Heart left ventricle (tissue), 16 donors: ENCODE measurements around the gene TRMT1. TPM values are rescaled to one million over a fixed set of nuclear protein-coding genes. Genes with fewer than 3 reads are reported as not detected.

ENCODE experiments used
- ATAC-seq, 4 donors: fragments of 200-7000 bp; cut with Tn5 transposase; one replicate each; pipeline ENCODE4 v1.9.1; 2020 to 2022; ENCODE audit warnings: moderate library complexity in 4 of 4, mild to moderate bottlenecking in 3 of 4, moderate number of reproducible peaks in 1 of 4
- DNase-seq, 5 donors: peaks; one replicate each; pipeline ENCODE4 v3.0.0-alpha.2; 2020
- H3K27ac ChIP-seq, 12 donors: fragments of 200-600 bp; sonication (generic) in 4 of 12; one replicate each; pipeline versions ENCODE4 v1.5.0 to v1.8.0; 2016 to 2022; ENCODE audit warnings: mild to moderate bottlenecking in 2 of 12
- H3K27me3 ChIP-seq, 9 donors: fragments of 200-600 bp; sonication (generic) in 2 of 9; one replicate each; pipeline versions ENCODE4 v1.5.1 to v1.8.0; 2016 to 2022; ENCODE audit warnings: mild to moderate bottlenecking in 3 of 9
- H3K36me3 ChIP-seq, 9 donors: fragments of 200-600 bp; sonication (generic) in 2 of 9; one replicate each; pipeline versions ENCODE4 v1.5.0 to v1.8.0; 2018 to 2022; ENCODE audit warnings: mild to moderate bottlenecking in 2 of 9
- H3K4me1 ChIP-seq, 12 donors: fragments of 200-600 bp; sonication (generic) in 4 of 12; one replicate each; pipeline versions ENCODE4 v1.5.0 to v1.8.0; 2016 to 2022; ENCODE audit warnings: mild to moderate bottlenecking in 3 of 12
- H3K4me3 ChIP-seq, 12 donors: fragments of 200-600 bp; sonication (generic) in 4 of 12; one replicate each; pipeline versions ENCODE4 v1.5.0 to v1.8.0; 2017 to 2022; ENCODE audit warnings: mild to moderate bottlenecking in 9 of 12, moderate library complexity in 4 of 12
- H3K9me3 ChIP-seq, 12 donors: fragments of 200-600 bp; sonication (generic) in 4 of 12; one replicate each; pipeline versions ENCODE4 v1.5.0 to v1.8.0; 2016 to 2022; ENCODE audit warnings: mild to moderate bottlenecking in 1 of 12
- CTCF ChIP-seq, 12 donors: fragments of 200-600 bp; sonication (generic) in 4 of 12; IDR thresholded peaks; one replicate each; pipeline versions ENCODE4 v1.5.0 to v1.8.0; 2018 to 2022; ENCODE audit warnings: antibody characterized with exemption in 12 of 12, mild to moderate bottlenecking in 5 of 12
- POLR2A ChIP-seq, 2 donors: fragments of 450-650 bp; IDR thresholded peaks; one replicate each; pipeline ENCODE4 v1.6.1; 2017; ENCODE audit warnings: antibody characterized with exemption in 2 of 2, mild to moderate bottlenecking in 2 of 2, moderate library complexity in 2 of 2
- WGBS, 4 donors: extraction: QIAGEN DNeasy Blood & Tissue Kit in 2 of 4; methylation state at CpG; one replicate each; pipeline versions ENCODE4 v1.1.5 to v1.1.7; 2013 to 2018; 5-methylcytosine and 5-hydroxymethylcytosine counted together
- intact Hi-C, 10 donors: fragments of 100-400 bp; cut with DNase I; formaldehyde crosslinking; loops; one replicate each; pipeline versions ENCODE4 v1.11.1 to v1.14.2; 2022
- polyA plus RNA-seq, 2 donors: library from polyadenylated mRNA; stranded (reverse); fragments of 200-250 nt; gene quantifications; one replicate each; pipeline ENCODE4 v1.2.3, GENCODE V29; 2013
- total RNA-seq, 9 donors: library from RNA; depleted of rRNA in 2 of 9; stranded (reverse); fragments of >200 nt in 2 of 9; fragmentation: NEBNext Ultra II Directional in 3 of 9; extraction: Animal tissue kit (Norgen Biotek cat#: 25700) in 3 of 9; gene quantifications; one replicate each; pipeline versions ENCODE4 v1.1.0 to v1.2.4, GENCODE V29; 2016 to 2023
- donor health status: ischemic (EF 13 %, LVEDD 7.1; RV severe dilation, severe dysfunction).
- donor health status: healthy with polysubstance abuse.
- donor health status: DM: no; HTN: yes; CAD: no.
- donor health status: DM: no; HTN: no; CAD: no.
- donor health status: ischemic (EF 25% LVEDD 6.9; RV normal size, moderate dysfunction).
- donor health status: ischemic (EF 25% LVEDD 5.7; RV mildly dilated, moderate dysfunction).
- donor health status: healthy.
- donor health status: DM: yes; HTN: yes; CAD: no.
- donor health status: ischemic (EF 35%, LVEDD 5.7; RV mildly dilated, moderate dysfunction).
- donor health status: nonischemic (EF 11% LVEDD 7.7; RV severe dilation, severe dysfunction).
- donor health status: DM: yes; HTN: yes; CAD: no.
- donor health status: PGD.
- donor health status: ischemic (EF 29% LVEDD 5.4; RV normal size, mild dysfunction).
- donor health status: nonischemic (EF 23%, LVEDD 6.1; RV moderate dilation, normal function).

Gene TRMT1
- total and polyA plus RNA-seq, 11 donors, result 15.1 to 32.4 (median 19.1) TPM

- DNase-seq (peak in 1 of 5 donors; percentile 32), ATAC-seq (no peak)
- peak overlapping the region; percentile 90 to 99 (median 97) for H3K27ac ChIP-seq
- H3K27me3 ChIP-seq, result no peaks in the 10 kb centered on the region
- no peak overlapping the region for H3K4me3 ChIP-seq
- no peak for TF ChIP-seq CTCF (IDR thresholded peaks at IDR 0.05)
- TF ChIP-seq POLR2A (IDR thresholded peaks at IDR 0.05), result no peak
- H3K4me1 ChIP-seq, result peaks cover 26 to 100% (median 98%) of the 10 kb centered on the region in 12 donors
- 52 to 78% (median 63%) methylated on average over 2 of the region's 2 CpGs for WGBS, 4 donors
- no peaks in the 10 kb centered on the region for H3K9me3 ChIP-seq
- H3K36me3 ChIP-seq, result no peaks in the 10 kb centered on the region
- intact Hi-C loops, result loop anchor here in 3 of 10 donors (5.0 kb wide), 2 partner anchors 35 to 60 kb away; partner anchors contain the start of gene NFIX (in 1 of the 3)
Measured at GRCh38 chr19:13057744-13058143, 58.8 kb downstream of the TRMT1 start.

DNA sequence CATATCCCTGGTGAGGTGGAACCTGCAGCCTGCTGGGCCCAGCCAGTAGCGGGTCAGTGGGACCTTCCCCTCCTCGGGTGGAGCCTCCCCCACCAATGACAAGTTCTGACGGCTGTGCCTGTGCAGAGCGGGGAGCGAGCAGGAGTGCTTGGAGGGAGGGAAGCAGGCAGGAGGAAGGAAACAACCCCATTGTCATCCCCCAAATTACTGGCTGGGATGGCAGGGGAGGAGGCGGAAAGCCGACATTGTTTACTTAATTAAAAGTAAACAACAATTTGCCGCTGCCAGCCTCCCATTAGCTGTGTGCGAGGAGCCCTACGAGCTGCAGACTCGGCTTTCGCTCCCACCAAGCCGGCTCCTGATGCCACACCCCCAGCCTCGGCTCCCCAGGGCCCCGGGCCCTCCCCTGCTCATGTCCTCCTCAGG lies 59.4 kb downstream of the TRMT1 start:
- TF ChIP-seq POLR2A (IDR thresholded peaks at IDR 0.05) (no peak), CTCF (IDR thresholded peaks at IDR 0.05) (no peak)
- no peaks in the 10 kb centered on the region for H3K36me3 ChIP-seq
- intact Hi-C loops, result loop anchor here in 3 of 10 donors (5.0 kb wide), 2 partner anchors 35 to 60 kb away; partner anchors contain the start of gene NFIX (in 1 of the 3)
- peaks cover 29 to 100% (median 98%) of the 10 kb centered on the region in 12 donors for H3K4me1 ChIP-seq
- DNase-seq (peak in 1 of 5 donors; percentile 22), ATAC-seq (no peak)
- 44 to 64% (median 46%) methylated on average over 12 to 15 of the region's 15 CpGs for WGBS, 4 donors
- no peaks in the 10 kb centered on the region for H3K9me3 ChIP-seq
- H3K4me3 ChIP-seq, result peak overlapping the region in 1 of 12 donors; percentile 16
- H3K27ac ChIP-seq, result peak overlapping the region; percentile 90 to 99 (median 97)
- no peaks in the 10 kb centered on the region for H3K27me3 ChIP-seq

DNA sequence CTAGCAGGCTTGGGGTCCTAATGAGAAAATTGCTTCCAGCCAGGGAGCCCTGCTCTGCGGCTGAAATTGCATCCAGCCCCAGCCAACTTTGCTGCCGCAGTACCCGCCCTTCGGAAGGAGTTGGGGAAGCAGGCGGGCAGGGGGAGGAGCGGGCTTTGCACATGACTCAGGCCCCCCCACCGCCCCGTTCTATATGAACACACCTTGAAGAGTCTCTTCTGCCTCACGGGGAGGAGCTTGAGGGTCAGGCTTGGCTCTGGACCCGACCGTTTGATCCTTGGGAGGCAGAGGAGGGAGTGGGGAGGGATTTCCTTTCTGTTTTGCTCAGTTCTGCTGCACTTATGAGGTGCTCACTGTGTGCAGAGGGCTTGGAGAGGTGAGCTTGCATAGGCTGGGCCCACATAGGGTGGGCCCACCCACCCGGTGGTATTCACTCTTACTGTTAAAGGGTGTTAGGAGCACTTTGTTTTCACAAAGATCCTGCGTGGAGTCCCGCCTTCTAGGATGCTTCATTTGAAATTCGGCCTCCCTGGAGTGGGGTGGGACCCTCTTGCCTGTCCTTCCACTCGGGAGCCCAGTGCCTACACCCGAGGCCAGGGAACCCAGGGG lies 60.4 kb downstream of the TRMT1 start:
- H3K36me3 ChIP-seq, result no peaks in the 10 kb centered on the region
- H3K4me3 ChIP-seq, result peak overlapping the region in 10 of 12 donors; percentile 4 to 37 (median 16)
- peak overlapping the region; percentile 90 to 99 (median 97) for H3K27ac ChIP-seq
- peak in 4 of 5 donors; percentile 66 to 71 (median 70) for DNase-seq
- no peak for TF ChIP-seq CTCF (IDR thresholded peaks at IDR 0.05)
- peak in 1 of 2 donors; percentile 53 for TF ChIP-seq POLR2A (IDR thresholded peaks at IDR 0.05)
- H3K27me3 ChIP-seq, result no peaks in the 10 kb centered on the region
- H3K4me1 ChIP-seq, result peaks cover 33 to 100% (median 100%) of the 10 kb centered on the region in 12 donors
- 36 to 56% (median 50%) methylated on average over 6 to 17 of the region's 17 CpGs for WGBS, 4 donors
- intact Hi-C loops, result loop anchor here in 3 of 10 donors (5.0 kb wide), 2 partner anchors 36 to 59 kb away; partner anchors contain the start of gene NFIX (in 1 of the 3)
- H3K9me3 ChIP-seq, result no peaks in the 10 kb centered on the region
- ATAC-seq, result peak in 1 of 4 donors; percentile 4
